T-helper 9 cell (primary cell): ENCODE results near the gene ZNF516.
A peak's percentile ranks its signal among the peaks of the same experiment; 100 is the strongest.

ENCODE experiments used
- DNase-seq: peaks from one replicate; pipeline ENCODE4 v3.0.0-alpha.2; 2020

ZNF516 gene

DNA sequence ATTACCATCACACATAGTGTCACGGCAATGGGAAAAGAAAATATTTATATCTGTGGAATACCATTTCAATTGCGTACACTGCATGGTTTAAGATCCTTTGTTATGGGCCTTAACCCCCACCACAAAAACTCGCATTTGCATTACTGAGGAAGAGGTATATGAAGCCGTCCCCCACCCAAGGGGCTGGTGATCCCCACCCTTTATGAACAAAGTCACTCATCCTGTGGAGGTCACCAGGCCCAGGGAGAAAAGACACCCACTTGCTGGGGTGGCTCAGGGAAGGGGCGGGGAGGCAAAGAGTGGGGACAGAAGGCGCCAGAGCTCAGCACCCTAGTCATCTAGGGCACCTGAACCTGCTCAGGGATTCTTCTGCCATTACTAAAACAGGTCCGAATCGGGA, 133.8 kb downstream of the ZNF516 start:
- no peak for DNase-seq

DNA sequence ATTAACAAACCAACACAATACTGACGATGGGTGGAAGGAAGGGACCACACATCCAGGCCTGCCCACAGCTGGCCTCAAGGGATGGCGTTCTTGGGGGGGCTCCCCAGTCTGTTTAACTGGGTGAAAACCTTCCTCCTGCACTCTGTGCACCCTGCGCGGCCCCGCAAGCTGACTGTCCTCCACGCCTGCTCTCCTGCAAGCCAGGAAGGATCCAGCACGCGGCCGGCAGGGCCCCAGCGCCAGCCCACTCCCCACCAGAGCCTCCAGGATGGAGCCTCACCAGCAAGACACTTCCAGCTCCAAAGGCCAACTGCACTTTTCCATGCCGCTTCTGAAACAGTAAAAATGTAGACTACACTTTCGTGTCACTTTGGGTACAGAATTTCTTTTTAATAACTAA, 135.1 kb downstream of the ZNF516 start:
- no peak for DNase-seq

GRCh38 chr18:76358774-76359173, 136.3 kb downstream of the ZNF516 start:
- no peak for DNase-seq

GRCh38 chr18:76357585-76358260, 137.3 kb downstream of the ZNF516 start:
- no peak for DNase-seq

- DNase-seq: no peak
Measured at GRCh38 chr18:76357174-76357573, 137.9 kb downstream of the ZNF516 start.

DNA sequence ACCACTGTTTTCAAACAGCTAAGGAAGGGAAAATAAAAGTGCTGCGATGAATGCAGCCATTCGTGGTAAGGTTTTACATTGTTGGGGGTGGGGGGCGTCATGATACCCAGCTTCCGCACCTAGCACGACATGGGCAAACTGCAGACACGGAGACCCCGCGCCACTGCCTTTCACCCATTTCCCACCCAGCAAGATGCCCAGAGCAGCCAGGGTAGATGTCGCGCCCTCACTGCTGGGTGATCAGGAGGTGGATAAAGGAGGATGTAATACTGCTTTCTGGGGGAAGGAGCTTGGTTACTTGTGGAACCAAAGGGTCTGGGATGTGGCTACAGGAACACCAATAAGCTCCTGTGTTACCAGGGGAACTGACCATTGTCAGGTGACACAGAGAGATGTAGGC, 138.4 kb downstream of the ZNF516 start:
- DNase-seq: no peak

DNA sequence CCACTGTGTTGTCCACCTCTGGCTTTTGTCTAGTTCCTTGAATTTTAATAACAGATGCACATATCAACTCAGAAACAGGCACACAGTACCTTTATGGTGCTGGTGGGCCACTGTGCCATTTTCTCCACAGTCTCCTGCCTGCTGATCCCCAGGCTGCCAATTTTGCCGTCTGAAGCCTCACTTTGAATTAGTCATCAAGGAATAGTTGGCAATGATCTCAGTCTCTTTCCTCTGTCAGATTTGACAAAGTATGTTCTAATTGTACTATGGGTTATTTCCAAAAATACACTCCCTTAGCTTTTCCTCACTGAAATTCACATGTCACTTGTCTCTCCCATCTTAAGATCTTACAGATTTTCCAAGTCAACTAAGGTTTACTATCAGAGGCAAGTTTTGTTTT, 140.7 kb downstream of the ZNF516 start:
- no peak for DNase-seq

DNA sequence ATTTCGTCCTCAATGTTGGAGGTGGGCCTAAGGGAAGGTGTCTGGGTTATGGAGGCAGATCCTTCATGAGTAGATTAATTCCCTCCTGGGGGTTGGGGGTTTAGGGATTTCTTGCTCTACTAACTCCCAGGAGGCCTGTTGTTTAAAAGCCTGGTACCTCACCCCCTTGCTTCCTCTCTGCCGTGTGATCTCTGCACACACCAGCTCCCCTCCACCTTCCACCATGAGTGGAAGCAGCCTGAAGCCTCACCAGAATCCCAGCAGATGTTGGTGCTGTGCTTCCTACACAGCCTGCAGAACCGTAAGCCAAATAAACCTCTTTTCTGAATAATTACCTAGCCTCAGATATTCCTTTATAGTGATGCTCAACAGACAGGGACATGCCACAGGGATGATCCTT, 141.5 kb downstream of the ZNF516 start:
- no peak for DNase-seq

DNA sequence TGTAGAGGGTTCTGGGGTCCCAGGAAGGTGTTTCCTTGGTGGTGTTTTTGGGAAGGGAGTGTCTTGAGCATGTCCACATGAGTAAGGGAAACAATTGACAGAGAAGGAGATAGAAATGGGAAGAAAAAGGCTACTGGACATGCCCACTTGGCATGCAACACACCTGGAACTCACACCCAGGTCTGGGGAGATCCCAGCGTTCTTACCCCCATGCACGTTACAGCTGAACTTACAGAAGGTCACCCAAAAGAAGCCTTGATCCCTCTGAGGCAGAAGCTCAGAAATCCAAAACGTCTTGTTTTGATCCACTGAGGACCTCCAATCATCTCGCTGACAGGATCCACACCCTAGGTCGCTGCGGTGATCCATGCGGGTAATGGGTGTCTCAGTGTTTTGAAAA, 142.0 kb downstream of the ZNF516 start:
- DNase-seq: no peak

DNA sequence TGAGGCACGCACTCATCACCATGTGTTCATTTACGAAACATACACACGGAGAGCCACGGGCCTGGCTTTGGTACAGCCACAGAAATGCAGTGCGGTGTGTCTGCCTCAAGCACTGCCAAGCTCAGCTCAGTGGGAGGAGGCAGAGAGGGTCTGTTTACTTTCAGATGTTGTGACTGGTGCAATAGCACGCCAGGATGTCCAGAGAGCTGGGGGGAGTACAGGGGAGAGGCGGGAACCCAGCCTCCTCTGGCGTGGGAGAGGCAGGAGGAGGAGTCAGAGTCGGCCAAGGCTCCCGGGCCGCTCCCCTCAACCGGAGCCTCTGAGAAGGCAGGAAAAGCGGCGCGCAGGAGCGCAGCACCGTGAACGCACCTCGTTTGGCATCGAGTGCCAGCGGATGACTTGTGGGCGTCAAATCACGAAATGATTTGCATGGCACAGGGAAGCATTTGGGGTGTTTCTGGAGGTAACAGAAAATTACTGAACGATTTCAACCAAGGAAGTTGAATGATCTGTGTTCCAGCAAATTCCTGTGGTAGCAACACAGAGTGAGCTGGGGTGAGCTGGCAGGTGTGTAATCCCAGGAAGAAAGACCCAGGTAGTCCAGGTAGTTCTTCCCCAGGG, 143.0 kb downstream of the ZNF516 start:
- no peak for DNase-seq

DNA sequence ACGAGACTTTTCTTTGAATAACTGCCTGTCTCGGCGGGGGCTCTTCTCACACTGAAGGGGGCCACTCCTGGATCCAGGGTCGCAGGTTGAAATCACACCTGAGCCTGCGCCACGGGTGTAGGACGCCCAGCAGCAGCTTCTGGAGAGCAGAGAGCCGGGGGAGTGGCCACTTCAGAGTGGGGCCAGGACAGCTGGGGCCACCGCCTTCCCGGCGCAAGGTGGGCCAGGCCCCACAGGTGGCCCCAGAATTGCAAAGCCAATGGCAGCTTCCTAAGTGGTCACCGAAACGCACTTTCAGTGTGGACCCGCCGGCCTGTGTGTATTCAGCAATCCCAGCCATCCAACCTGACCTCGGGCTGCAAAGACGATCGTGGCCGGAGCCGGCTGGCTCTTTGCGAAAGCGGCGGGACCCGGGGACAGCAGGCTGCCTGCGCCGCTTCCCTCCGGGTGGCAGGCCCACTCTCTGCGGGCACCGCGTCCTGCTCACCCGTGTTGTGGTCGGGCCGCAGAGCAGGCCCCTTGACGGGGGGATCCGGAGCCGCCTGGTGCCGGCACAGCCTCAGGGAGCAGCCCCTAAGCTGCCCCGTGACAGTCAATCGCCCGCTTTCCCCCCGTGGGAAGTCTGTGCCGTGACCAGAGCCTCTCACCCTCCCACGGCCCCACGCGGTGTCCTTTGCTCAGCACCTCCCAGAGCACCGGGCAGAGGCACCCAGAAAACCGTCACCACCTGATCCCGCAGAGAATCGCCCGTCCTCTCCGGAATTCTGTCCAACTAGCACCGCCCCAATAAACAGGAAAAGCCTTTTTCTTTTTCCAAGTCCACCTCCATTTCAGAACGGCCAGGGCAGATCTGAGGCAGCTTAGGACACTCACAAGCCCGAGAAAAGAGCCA, 144.7 kb downstream of the ZNF516 start:
- DNase-seq: no peak

DNA sequence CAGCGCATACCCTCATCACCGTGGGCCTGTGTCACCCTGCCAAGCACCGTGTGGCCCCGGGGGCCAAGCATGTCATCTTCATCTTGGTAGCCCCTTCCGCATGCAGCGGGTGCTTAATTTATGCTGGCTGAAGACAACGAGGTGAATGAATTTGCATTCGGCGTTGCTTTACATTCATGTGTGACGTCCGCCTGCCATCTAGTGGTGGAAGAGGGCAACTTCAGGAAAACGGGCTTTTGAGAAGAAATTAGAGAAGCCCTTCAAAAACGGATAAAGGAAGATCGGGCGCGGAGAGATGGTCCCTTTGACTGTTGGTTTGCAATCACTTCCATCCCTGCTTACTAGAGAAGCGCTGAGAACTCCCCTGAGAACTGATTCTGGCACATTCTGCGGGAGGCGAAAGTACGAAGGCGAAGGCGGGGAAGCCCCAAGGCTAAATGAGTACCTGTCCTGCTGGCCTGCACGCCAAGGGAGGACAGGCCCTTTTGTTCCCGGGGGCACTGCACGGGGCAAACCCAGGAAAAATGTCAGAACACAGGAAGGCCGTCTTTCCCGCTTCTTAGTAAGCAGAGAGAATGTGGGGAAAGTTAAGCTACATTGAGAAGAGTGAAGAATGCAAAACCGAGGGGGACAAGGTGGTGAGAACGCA, 145.9 kb downstream of the ZNF516 start:
- peak; percentile 43 for DNase-seq

DNA sequence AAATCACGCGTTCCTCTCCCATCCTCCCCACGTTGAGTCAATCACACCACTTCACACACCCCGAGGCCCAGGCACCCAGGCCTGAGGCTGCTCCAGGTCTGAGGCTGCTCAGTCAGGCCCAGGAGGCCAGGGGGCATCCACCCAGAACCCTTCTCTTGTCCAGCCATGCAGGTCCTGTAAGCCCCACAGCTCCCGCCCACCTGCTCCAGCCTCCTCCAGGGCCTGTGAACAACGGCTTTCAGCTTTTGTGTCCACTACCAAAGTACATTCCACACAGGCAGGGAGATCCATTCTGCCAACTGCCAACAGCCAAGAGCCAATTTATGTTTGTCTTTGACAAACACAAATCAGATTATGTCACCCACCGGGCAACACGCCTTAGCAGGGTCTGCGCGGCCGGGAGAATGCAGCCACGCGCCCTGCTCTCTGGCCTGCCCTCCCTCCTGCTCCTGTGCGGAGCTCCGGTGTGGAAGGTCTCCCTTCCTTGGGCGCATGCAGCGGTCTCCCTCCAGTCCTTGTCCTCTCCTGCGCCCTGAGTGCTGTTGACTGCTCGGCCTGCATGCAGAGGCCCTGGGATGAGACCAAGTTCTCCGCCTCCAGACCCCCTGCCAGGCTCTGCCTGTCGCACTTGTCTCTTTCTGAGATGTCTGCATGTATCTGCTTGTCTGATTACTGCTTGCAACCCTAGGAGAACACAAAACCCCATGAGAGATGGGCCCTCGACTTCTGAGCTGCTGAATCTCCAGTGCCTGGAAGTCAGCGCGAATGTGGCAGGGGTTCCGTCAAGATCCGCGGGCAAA, 146.6 kb downstream of the ZNF516 start:
- no peak for DNase-seq

DNA sequence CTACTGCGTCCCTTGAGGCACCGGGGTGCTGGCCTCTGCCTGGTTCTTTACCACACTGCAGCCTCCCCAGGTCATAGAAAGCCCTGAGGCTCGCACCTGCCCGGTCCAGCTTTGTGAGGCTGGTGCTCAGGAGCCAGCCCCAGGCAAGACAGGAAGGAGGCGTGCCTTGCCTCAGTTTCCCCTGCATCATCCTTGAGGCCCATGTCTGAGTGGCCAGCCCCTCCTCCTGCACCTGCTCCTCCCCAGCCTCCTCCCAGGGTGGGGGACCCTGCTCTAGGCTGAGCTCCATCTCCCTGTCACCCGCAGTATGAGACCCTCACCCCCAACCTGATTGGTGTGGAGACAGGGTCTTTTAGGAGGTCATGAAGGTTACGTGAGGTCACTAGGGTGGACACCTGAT, 147.7 kb downstream of the ZNF516 start:
- no peak for DNase-seq

DNA sequence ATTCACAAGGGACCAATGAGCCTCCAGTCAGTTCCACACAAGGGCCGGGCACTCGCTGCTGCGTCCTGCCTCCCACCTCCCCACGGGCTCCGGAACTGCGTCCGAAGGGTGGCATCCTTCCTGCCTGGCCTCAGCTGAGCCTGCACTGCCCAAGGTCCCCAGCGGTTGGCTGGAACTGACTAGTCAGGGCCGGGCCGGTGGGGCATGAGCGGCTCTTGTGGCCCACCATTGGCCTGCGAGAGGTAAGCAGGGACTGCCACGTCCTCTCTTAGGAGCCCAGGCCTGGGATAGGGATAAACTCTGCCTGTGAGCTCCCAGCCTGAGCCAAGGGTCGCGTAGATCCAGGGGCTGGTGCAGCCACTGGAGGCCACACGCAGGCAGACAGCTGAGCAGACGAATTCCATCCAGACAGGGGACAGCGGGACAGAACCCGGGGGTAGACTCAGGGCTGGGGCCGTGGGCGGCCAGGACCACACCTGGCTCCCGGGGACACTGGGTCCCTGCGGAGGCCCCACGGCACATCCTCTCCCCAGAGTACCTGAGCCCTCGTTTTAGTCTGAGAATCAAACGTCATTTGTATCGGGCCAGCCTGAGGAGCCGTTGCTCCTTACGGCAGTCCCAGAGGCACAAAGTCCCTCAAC, 148.4 kb downstream of the ZNF516 start:
- no peak for DNase-seq

DNA sequence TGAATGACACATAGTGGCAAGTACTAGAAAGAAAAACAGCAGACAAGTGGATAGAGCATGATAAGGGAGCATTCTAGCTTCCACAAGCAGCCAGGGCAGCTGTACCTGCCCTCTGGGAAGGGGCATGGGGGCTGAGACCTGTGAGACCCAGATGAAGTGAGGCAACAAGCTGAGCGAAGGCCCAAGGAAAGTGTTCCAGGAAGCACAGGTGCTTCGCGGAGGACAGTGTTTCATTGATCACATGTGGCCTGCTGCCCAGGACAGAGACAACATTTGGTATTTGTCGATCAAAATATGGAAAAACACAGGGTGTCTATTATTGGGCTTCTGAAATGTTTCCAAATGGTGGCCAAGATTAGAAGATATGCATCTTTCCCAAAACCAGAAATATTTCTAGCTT, 149.1 kb downstream of the ZNF516 start:
- no peak for DNase-seq

DNA sequence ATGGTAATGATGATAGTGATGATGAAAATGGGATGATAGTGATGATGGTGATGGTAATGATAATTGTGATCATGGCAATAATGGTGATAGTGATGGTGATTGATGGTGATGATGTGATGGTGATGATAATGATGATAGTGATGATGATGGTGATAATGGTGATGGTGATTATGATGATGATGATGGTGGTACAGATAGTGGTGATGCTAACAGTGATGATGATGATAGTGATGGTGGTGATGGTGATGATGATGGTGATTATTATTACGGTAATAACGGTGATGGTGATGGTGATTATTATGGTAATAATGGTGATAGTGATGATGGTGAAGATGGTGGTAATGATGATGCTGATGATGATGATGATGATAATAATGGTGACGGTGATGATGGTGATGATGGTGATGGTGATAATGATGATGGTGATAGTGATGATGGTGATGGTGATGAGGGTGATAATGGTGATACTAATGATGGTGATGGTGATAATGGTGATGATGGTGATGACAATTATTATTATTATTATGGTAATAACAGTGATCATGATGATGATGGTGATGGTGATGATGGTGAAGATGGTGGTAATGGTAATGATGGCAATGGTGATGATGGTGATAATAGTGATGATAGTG, 151.0 kb downstream of the ZNF516 start:
- no peak for DNase-seq

DNA sequence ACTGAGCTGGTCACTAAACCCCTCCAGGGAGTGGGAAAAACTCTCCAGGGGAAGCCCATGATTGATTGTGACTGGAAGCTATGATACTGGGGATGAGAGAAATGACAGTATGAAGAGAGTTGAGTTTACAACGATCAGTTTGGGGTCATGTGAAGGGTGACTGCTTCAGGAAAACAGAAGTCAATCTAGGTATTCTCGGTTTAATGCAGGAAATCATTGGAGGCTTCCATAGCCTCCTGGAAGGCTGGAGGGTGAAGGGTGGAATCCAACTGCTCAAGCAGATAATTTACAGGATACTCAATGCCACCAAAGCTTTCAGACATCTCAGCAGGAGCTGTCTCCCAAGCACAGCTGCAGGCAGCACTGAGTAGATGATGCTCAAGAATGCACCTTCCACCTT, 154.6 kb downstream of the ZNF516 start:
- no peak for DNase-seq

DNA sequence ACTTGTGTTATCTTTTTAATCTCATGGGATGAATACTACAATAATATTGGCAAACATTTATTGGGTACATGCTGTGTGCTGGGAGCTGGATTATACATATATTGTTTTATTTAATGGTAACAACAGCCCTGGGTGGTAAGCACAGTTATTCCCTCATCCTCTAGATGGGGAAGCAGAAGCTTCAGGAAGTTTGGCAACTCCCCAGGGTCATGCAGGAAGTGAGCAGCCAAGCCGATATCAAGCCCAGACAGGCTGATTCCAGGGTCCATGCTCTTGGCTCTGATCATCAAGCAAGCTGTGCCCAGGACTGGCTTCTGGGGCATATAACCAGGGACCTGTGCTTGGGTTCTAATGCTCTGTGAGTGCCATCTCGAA, 155.8 kb downstream of the ZNF516 start:
- no peak for DNase-seq

DNA sequence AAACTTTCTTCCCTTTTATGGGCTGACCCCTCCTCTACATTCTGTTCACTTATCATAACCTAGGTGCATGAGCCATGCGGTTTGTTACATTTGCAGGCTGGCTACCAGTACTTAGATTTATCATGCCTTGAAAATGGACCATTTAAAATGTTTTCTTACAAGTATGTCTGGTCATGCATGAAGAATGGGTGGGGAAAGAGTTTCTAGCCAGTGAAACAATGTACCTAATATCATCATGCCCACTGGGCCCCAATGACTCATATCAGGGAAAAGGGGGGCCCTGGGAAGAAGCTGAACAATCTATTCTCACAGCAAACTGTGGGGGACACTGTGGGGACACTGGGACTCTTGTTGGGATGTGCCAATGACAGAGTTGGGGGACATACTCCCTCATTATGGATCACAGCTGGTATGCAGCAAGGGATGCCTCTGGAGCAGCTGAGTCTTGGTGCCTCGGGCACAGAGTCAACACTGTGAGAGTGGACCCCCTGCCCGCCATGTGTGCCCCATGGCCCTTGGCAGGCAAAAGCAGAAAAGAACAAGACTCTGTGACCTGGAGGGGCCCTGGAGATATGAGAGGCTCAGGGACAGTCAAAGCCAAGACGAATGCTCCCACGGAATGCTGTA, 156.3 kb downstream of the ZNF516 start:
- DNase-seq: no peak

DNA sequence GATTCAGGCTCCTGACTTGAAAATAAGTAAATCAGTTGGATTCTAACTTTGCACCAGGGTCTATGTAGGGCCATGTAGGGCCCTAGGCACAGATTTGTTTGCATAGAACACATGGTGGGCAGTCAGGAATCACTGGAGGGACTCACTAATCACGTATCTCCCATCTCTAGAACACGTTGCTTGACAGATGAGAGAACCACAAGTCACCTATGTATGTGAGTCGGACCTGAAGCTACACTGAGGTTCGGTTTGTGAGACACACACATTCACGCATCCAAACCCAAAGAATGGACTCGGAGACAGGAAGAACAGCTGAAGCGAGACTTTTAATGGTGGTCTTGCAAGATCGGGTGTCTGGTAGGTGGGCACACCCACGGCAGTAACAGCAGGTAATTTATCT, 157.0 kb downstream of the ZNF516 start:
- DNase-seq: no peak
